HepG2 (cell line): ENCODE results near the gene PCIF1. TPM values are rescaled to one million over a fixed set of nuclear protein-coding genes. Genes with fewer than 3 reads are reported as not detected.
"Not testable (repeated sequence)": the region's sequence is repeated elsewhere in the genome, so short reads cannot be mapped to it uniquely, and the experiment has no call there.

Experiments
- ATAC-seq: fragments of 200-7000 bp; cut with Tn5 transposase; 3 replicates; pipeline ENCODE4 v1.9.1; 2020; ENCODE audit warnings: mild to moderate bottlenecking, moderate library complexity
- BruUV-seq: library from RNA; stranded (reverse); fragments of 400-500 nt; replicated peaks from 2 replicates; lab custom pipeline; 2021; lab: Mats Ljungman, UMichigan
- CTCF ChIA-PET: fragments of 300-600 bp; formaldehyde crosslinking; extraction: SDS; loops from one replicate; lab custom pipeline; 2021; ENCODE audit warnings: low total read pairs, inconsistent platforms, low intra/inter-chr PET ratio; lab: Yijun Ruan, JAX
- POLR2A ChIA-PET: fragments of 350-600 bp; sonication (Branson Sonifier 250); formaldehyde crosslinking; loops from one replicate; lab custom pipeline; 2020; ENCODE audit warnings: antibody characterized with exemption, inconsistent platforms; lab: Yijun Ruan, JAX
- DNase-seq: peaks from one replicate; pipeline ENCODE4 v3.0.0-alpha.2; 2015; ENCODE audit warnings: low spot score
- FAIRE-seq: peaks from 3 replicates; lab custom pipeline; 2011; peaks lifted over from hg19 to GRCh38; lab: Jason Lieb, UNC
- H2AFZ ChIP-seq: one replicate; pipeline ENCODE4 v1.6.1; 2011; ENCODE audit warnings: low read length, inconsistent platforms
- H3K27ac ChIP-seq: fragments of 300-600 bp; 3 replicates; pipeline ENCODE4 v1.8.0; 2011; ENCODE audit warnings: mixed run types, mild to moderate bottlenecking, mixed read lengths, low read length, inconsistent platforms; ENCODE audit not compliant: insufficient read depth; ENCODE audit errors: extremely low read length
- H3K27me3 ChIP-seq, 2 experiments: fragments of 200-600 bp in 1 of 2; 2 replicates in 1 of 2; 3 replicates in 1 of 2; pipeline versions ENCODE4 v1.6.0 to v1.8.0; 2011; ENCODE audit warnings: low read length in 2 of 2, mild to moderate bottlenecking in 2 of 2, moderate library complexity in 2 of 2, inconsistent platforms in 1 of 2; ENCODE audit not compliant: insufficient read depth in 2 of 2, control insufficient read depth in 1 of 2
- H3K36me3 ChIP-seq, 2 experiments: fragments of 200-600 bp in 1 of 2; replicated peaks in 1 of 2; 2 replicates in 1 of 2; 3 replicates in 1 of 2; pipeline versions ENCODE4 v1.5.1 to v1.8.0; 2011; ENCODE audit warnings: low read length in 2 of 2, inconsistent platforms in 1 of 2; ENCODE audit not compliant: insufficient read depth in 2 of 2, control insufficient read depth in 1 of 2
- H3K4me1 ChIP-seq: 2 replicates; pipeline ENCODE4 v1.5.1; 2012; ENCODE audit warnings: low read length, inconsistent platforms; ENCODE audit not compliant: insufficient read depth
- H3K4me2 ChIP-seq: 2 replicates; pipeline ENCODE4 v1.6.0; 2011; ENCODE audit warnings: low read depth, low read length, inconsistent platforms
- H3K4me3 ChIP-seq, 3 experiments: fragments of 200-600 bp in 1 of 3; sonication (generic), shearing (Covaris generic) in 1 of 3; replicated peaks in 1 of 3; 2 replicates each; pipeline ENCODE4 v1.5.1; 2011 to 2016; ENCODE audit warnings: low read length in 3 of 3, inconsistent platforms in 2 of 3, low read depth in 2 of 3, mild to moderate bottlenecking in 2 of 3, control low read depth in 1 of 3, mixed read lengths in 1 of 3; ENCODE audit not compliant: insufficient read depth in 1 of 3
- H3K79me2 ChIP-seq: one replicate; pipeline ENCODE4 v1.6.1; 2011; ENCODE audit warnings: low read length, inconsistent platforms; ENCODE audit not compliant: insufficient read depth
- H3K9ac ChIP-seq: 2 replicates; pipeline ENCODE4 v1.6.0; 2011; ENCODE audit warnings: mild to moderate bottlenecking, low read depth, low read length, inconsistent platforms; ENCODE audit not compliant: insufficient read depth
- H3K9me3 ChIP-seq: 2 replicates; pipeline ENCODE4 v1.5.1; 2012; ENCODE audit warnings: mild to moderate bottlenecking, low read length
- H4K20me1 ChIP-seq: 2 replicates; pipeline ENCODE4 v1.6.0; 2011; ENCODE audit warnings: inconsistent platforms, mild to moderate bottlenecking, low read length, moderate library complexity; ENCODE audit not compliant: insufficient read depth
- FLYWCH1 ChIP-seq: sonication (generic); formaldehyde crosslinking; IDR thresholded peaks from 2 replicates; pipeline ENCODE4 v1.8.1; 2023; ENCODE audit warnings: mild to moderate bottlenecking, missing genetic modification reagents
- KDM1A ChIP-seq: IDR thresholded peaks from 2 replicates; pipeline ENCODE4 v1.6.1; 2016; ENCODE audit warnings: missing compliant biosample characterization
- KDM2A ChIP-seq: sonication (generic); formaldehyde crosslinking; IDR thresholded peaks from 2 replicates; pipeline ENCODE4 v1.4.0; 2020; ENCODE audit warnings: low read depth, missing genetic modification reagents, borderline replicate concordance
- RBFOX2 ChIP-seq: fragments of 200-400 bp; formaldehyde crosslinking; IDR thresholded peaks from 2 replicates; pipeline ENCODE4 v1.6.1; 2017; ENCODE audit warnings: low read depth, mild to moderate bottlenecking, low read length
- SP4 ChIP-seq: sonication (generic); formaldehyde crosslinking; IDR thresholded peaks from 2 replicates; pipeline ENCODE4 v1.8.1; 2023; ENCODE audit warnings: mild to moderate bottlenecking, missing genetic modification reagents
- ZC3H13 ChIP-seq: sonication (generic); formaldehyde crosslinking; IDR thresholded peaks from 2 replicates; pipeline ENCODE4 v1.8.1; 2023; ENCODE audit warnings: mild to moderate bottlenecking, missing genetic modification reagents, moderate library complexity
- ZMYM2 ChIP-seq: sonication (generic); formaldehyde crosslinking; IDR thresholded peaks from 2 replicates; pipeline ENCODE4 v1.8.0; 2022; ENCODE audit warnings: mild to moderate bottlenecking, missing genetic modification reagents
- ZNF225 ChIP-seq: sonication (generic); formaldehyde crosslinking; IDR thresholded peaks from 2 replicates; pipeline ENCODE4 v1.4.0; 2020; ENCODE audit warnings: mild to moderate bottlenecking, missing genetic modification reagents
- ZNF446 ChIP-seq: sonication (generic); formaldehyde crosslinking; IDR thresholded peaks from 2 replicates; pipeline ENCODE4 v1.5.0; 2020; ENCODE audit warnings: mild to moderate bottlenecking, missing genetic modification reagents
- ZNF614 ChIP-seq: IDR thresholded peaks from 2 replicates; pipeline ENCODE4 v1.6.1; 2018; ENCODE audit warnings: missing biosample characterization, missing genetic modification reagents, inconsistent platforms, borderline replicate concordance
- ZNF709 ChIP-seq: sonication (generic); formaldehyde crosslinking; IDR thresholded peaks from 2 replicates; pipeline ENCODE4 v1.5.0; 2020; ENCODE audit warnings: mild to moderate bottlenecking, missing genetic modification reagents
- ZNF768 ChIP-seq: sonication (generic); formaldehyde crosslinking; IDR thresholded peaks from 2 replicates; pipeline ENCODE4 v1.4.0; 2020; ENCODE audit warnings: missing genetic modification reagents
- ZSCAN25 ChIP-seq: sonication (generic); formaldehyde crosslinking; IDR thresholded peaks from 2 replicates; pipeline ENCODE4 v1.8.0; 2022; ENCODE audit warnings: mild to moderate bottlenecking, missing genetic modification reagents
- WGBS: methylation state at CpG from one replicate; pipeline ENCODE4 v1.1.6; 2017; ENCODE audit warnings: low lambda C conversion rate; 5-methylcytosine and 5-hydroxymethylcytosine counted together
- in situ Hi-C: cut with HindIII; loops from 2 replicates; pipeline ENCODE4 v1.10.0; 2017; ENCODE audit warnings: low pct_unique_long_range_greater_than_20kb; ENCODE audit not compliant: extremely low pct_ligation_motif_present
- intact Hi-C: fragments of 100-400 bp; cut with micrococcal nuclease; formaldehyde crosslinking; loops from one replicate; pipeline ENCODE4 v1.10.0; 2022; ENCODE audit not compliant: unreplicated experiment
- polyA plus RNA-seq, 8 experiments: library from polyadenylated mRNA; depleted of rRNA in 3 of 8; stranded (reverse) in 7 of 8; unstranded in 1 of 8; fragments of >200 nt; fragmentation: Illumina TruSeq in 4 of 8; extraction: Trizol in 4 of 8; gene quantifications; 2 replicates each; pipeline versions ENCODE4 v1.2.1 to v1.2.3, GENCODE V29; 2011 to 2016; ENCODE audit warnings: low read depth in 4 of 8, missing spikeins in 1 of 8, mixed read lengths in 1 of 8; ENCODE audit not compliant: insufficient read depth in 1 of 8
- total RNA-seq, 5 experiments: library from RNA; depleted of rRNA; stranded (reverse); fragments of >200 nt; fragmentation: Illumina TruSeq; extraction: Trizol; gene quantifications; 2 replicates each; pipeline ENCODE4 v1.2.3, GENCODE V29; 2016; ENCODE audit warnings: low read depth in 1 of 5
- TF ChIP-seq, protein P1 (sequence below): sonication (generic); formaldehyde crosslinking; IDR thresholded peaks from 2 replicates; pipeline ENCODE4 v1.5.0; 2020; ENCODE audit warnings: mild to moderate bottlenecking, missing genetic modification reagents, borderline replicate concordance
- TF ChIP-seq, protein P2 (sequence below): conservative IDR thresholded peaks from 2 replicates; pipeline ENCODE4 v1.6.1; 2018; ENCODE audit warnings: missing genetic modification reagents
- TF ChIP-seq, protein P3 (sequence below): sonication (generic); formaldehyde crosslinking; IDR thresholded peaks from 2 replicates; pipeline ENCODE4 v1.5.0; 2020; ENCODE audit warnings: mild to moderate bottlenecking, missing genetic modification reagents

PCIF1 gene
- total and polyA plus RNA-seq, 2 of the 13 experiments (the other 11 are each of a cell fraction or from before 2014, with no cell fraction given): 20.9 to 24.4 TPM

- H2AFZ ChIP-seq, H3K4me3 ChIP-seq, FAIRE-seq, DNase-seq, H3K27me3 ChIP-seq, H3K36me3 ChIP-seq, BruUV-seq, CTCF ChIA-PET, H3K9ac ChIP-seq, H4K20me1 ChIP-seq, ATAC-seq, H3K9me3 ChIP-seq: not testable (repeated sequence)
- intact Hi-C loops (loop anchor here (5.0 kb wide), 2 partner anchors 41 to 99 kb away; partner anchors contain the start of genes SNX21 and ZNF335), in situ Hi-C loops (loop anchor here (5.0 kb wide), 1 partner anchor 39 kb away; the partner anchor contains the start of genes CTSA and NEURL2)
- peaks cover 64% of the 10 kb centered on the region for H3K4me1 ChIP-seq
- peaks cover 22% of the 10 kb centered on the region for H3K79me2 ChIP-seq
- 64% methylated on average over 17 of the region's 17 CpGs for WGBS
- H3K27ac ChIP-seq: peak overlapping the region; percentile 65
- peak overlapping the region; percentile 63 for H3K4me2 ChIP-seq
- POLR2A ChIA-PET: interaction anchor here (1.0 to 3.9 kb wide), 10 partner anchors 9 to 90 kb away, joined by 3 to 29 read pairs (median 6); partner anchors contain the start of genes CTSA, NEURL2 and ZSWIM1
- peak; percentile 55; the same call in 1 of the 2 replicates for TF ChIP-seq SP4 (CRISPR knock-in tag)
- peak; percentile 40; the same call in 1 of the 2 replicates for TF ChIP-seq KDM2A
- TF ChIP-seq ZNF446 (CRISPR knock-in tag): peak; percentile 47; the same call in 1 of the 2 replicates
- TF ChIP-seq ZSCAN25 (CRISPR knock-in tag): 0 out of 2 replicates have a peak, but pooled peaks have one; percentile 11
- TF ChIP-seq RBFOX2: 0 out of 2 replicates have a peak, but pooled peaks have one; percentile 6
- TF ChIP-seq, protein P1, sequence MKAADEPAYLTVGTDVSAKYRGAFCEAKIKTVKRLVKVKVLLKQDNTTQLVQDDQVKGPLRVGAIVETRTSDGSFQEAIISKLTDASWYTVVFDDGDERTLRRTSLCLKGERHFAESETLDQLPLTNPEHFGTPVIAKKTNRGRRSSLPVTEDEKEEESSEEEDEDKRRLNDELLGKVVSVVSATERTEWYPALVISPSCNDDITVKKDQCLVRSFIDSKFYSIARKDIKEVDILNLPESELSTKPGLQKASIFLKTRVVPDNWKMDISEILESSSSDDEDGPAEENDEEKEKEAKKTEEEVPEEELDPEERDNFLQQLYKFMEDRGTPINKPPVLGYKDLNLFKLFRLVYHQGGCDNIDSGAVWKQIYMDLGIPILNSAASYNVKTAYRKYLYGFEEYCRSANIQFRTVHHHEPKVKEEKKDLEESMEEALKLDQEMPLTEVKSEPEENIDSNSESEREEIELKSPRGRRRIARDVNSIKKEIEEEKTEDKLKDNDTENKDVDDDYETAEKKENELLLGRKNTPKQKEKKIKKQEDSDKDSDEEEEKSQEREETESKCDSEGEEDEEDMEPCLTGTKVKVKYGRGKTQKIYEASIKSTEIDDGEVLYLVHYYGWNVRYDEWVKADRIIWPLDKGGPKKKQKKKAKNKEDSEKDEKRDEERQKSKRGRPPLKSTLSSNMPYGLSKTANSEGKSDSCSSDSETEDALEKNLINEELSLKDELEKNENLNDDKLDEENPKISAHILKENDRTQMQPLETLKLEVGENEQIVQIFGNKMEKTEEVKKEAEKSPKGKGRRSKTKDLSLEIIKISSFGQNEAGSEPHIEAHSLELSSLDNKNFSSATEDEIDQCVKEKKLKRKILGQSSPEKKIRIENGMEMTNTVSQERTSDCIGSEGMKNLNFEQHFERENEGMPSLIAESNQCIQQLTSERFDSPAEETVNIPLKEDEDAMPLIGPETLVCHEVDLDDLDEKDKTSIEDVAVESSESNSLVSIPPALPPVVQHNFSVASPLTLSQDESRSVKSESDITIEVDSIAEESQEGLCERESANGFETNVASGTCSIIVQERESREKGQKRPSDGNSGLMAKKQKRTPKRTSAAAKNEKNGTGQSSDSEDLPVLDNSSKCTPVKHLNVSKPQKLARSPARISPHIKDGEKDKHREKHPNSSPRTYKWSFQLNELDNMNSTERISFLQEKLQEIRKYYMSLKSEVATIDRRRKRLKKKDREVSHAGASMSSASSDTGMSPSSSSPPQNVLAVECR (CRISPR knock-in tag): 0 out of 2 replicates have a peak, but pooled peaks have one; percentile 6
- 0 out of 2 replicates have a peak, but pooled peaks have one; percentile 21 for TF ChIP-seq ZMYM2 (CRISPR knock-in tag)
- 0 out of 2 replicates have a peak, but pooled peaks have one; percentile 41 for TF ChIP-seq ZNF225 (CRISPR knock-in tag)
- TF ChIP-seq FLYWCH1: peak; percentile 49; the same call in 1 of the 2 replicates
- TF ChIP-seq ZNF709 (CRISPR knock-in tag): peak; percentile 52; the same call in 1 of the 2 replicates
- peak; percentile 9; the same call in 1 of the 2 replicates for TF ChIP-seq ZC3H13 (CRISPR knock-in tag)
- peak; percentile 54; the same call in 1 of the 2 replicates for TF ChIP-seq KDM1A (CRISPR knock-in tag)
- TF ChIP-seq, protein P2, sequence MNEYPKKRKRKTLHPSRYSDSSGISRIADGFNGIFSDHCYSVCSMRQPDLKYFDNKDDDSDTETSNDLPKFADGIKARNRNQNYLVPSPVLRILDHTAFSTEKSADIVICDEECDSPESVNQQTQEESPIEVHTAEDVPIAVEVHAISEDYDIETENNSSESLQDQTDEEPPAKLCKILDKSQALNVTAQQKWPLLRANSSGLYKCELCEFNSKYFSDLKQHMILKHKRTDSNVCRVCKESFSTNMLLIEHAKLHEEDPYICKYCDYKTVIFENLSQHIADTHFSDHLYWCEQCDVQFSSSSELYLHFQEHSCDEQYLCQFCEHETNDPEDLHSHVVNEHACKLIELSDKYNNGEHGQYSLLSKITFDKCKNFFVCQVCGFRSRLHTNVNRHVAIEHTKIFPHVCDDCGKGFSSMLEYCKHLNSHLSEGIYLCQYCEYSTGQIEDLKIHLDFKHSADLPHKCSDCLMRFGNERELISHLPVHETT: 0 out of 2 replicates have a peak, but pooled peaks have one; percentile 11
- peak; percentile 27; the same call in 1 of the 2 replicates for TF ChIP-seq ZNF768 (CRISPR knock-in tag)
- 0 out of 2 replicates have a peak, but pooled peaks have one; percentile 4 for TF ChIP-seq ZNF614
- TF ChIP-seq, protein P3, sequence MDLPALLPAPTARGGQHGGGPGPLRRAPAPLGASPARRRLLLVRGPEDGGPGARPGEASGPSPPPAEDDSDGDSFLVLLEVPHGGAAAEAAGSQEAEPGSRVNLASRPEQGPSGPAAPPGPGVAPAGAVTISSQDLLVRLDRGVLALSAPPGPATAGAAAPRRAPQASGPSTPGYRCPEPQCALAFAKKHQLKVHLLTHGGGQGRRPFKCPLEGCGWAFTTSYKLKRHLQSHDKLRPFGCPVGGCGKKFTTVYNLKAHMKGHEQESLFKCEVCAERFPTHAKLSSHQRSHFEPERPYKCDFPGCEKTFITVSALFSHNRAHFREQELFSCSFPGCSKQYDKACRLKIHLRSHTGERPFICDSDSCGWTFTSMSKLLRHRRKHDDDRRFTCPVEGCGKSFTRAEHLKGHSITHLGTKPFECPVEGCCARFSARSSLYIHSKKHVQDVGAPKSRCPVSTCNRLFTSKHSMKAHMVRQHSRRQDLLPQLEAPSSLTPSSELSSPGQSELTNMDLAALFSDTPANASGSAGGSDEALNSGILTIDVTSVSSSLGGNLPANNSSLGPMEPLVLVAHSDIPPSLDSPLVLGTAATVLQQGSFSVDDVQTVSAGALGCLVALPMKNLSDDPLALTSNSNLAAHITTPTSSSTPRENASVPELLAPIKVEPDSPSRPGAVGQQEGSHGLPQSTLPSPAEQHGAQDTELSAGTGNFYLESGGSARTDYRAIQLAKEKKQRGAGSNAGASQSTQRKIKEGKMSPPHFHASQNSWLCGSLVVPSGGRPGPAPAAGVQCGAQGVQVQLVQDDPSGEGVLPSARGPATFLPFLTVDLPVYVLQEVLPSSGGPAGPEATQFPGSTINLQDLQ (CRISPR knock-in tag): 0 out of 2 replicates have a peak, but pooled peaks have one; percentile 61
Observed at GRCh38 chr20:45931680-45932079, 2.8 kb upstream of the PCIF1 start.
